Right lobe of liver (tissue), 4 donors: Measurements from ENCODE around the gene ADAM10.

Experiments used
- CTCF ChIP-seq, 4 donors: fragments of 200-600 bp in 3 of 4; fragments of 450-650 bp in 1 of 4; IDR thresholded peaks; one replicate each; pipeline versions ENCODE4 v1.5.1 to v1.8.0; 2016 to 2022; ENCODE audit warnings: antibody characterized with exemption in 4 of 4, mild to moderate bottlenecking in 2 of 4
- POLR2A ChIP-seq: fragments of 450-650 bp; IDR thresholded peaks from one replicate; pipeline ENCODE4 v1.6.1; 2017; ENCODE audit warnings: antibody characterized with exemption, mild to moderate bottlenecking
- donor health status: DM: no; HTN: no; CAD: no.
- donor health status: DM: no; HTN: no; CAD: no.
- donor health status: DM: no; HTN: yes; CAD: no.

- TF ChIP-seq CTCF (IDR thresholded peaks at IDR 0.05): no peak
- no peak for TF ChIP-seq POLR2A
Observed at GRCh38 chr15:58671186-58671585, 78.3 kb downstream of the ADAM10 start.
